Anterior cingulate cortex (tissue), 58 donors: ENCODE measurements around the gene GDA.
A peak's percentile ranks its signal among the peaks of the same experiment; 100 is the strongest.

ENCODE experiments used
- DNase-seq, 58 donors: peaks; one replicate each; lab custom pipeline; 2025; lab: John Stamatoyannopoulos, UW

The GDA gene

GRCh38 chr9:72147676-72148075 lies 1.6 kb upstream of the GDA start:
- DNase-seq: no peak

GRCh38 chr9:72150127-72150526 lies 887 bp downstream of the GDA start:
- DNase-seq: no peak

DNA sequence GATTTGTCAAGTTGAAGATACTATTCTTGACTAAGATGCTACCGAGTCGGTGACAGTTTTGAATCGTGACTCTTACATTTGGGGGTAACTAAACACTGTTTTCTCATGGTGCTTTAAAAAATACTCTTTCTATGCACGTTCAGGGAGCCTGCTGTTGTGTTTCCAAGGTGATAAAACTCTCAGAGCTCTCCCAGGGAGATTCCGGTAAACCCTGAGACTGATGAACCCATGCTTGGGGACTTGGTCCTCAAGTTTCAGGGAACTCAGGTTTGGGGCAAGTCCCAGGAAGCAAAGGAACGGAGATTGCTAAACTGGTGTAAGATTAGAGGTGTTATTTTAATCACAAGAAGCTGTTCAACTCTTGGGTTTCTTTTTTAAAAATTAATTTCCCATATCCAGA lies 1.4 kb downstream of the GDA start:
- no peak for DNase-seq

GRCh38 chr9:72151104-72151503 lies 1.9 kb downstream of the GDA start:
- DNase-seq: no peak

- no peak for DNase-seq
Measured at GRCh38 chr9:72154468-72155285, 5.4 kb downstream of the GDA start.

- DNase-seq: no peak
Measured at GRCh38 chr9:72155301-72155700, 6.1 kb downstream of the GDA start.

DNA sequence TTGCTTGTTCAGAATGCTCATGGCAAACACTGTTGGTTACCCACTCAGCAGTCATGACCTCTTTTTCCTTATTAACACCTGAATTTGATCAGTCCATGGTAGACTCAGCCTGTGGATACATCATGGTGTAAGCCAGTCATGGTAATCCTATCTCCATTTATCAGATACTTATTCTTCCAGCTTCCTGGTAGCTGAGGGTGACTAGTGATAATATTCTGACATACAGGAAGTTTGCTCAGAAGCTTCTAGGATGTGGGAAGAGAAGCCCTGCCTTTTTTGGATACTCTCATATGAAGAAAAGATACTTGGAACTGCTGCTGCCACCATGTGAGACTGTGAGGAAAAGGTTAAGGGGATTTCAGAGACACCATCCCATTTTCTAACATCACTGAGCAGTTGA lies 7.3 kb downstream of the GDA start:
- DNase-seq: no peak

- DNase-seq: no peak
Measured at GRCh38 chr9:72158680-72159079, 9.4 kb downstream of the GDA start.

GRCh38 chr9:72160446-72161123 lies 11.3 kb downstream of the GDA start:
- no peak for DNase-seq

DNA sequence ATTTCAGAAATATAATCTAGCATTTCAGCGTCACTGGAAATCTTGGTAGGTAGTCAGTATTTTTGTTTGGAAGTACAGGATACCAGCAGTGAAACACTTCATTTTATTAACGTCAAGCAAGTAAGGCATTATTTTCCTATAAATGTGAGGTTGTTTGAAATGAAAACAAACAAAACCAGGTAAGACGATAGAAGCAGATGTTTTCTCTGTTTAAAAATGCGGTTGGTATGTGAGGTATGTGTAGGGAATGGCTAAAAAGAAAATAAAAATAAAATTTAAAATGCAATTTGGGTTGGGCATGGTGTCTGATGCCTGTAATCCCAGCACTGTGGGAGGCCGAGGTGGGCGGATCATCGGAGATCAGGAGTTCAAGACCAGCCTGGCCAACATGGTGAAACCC lies 16.1 kb downstream of the GDA start:
- DNase-seq: no peak

- no peak for DNase-seq
Measured at GRCh38 chr9:72165821-72166547, 16.7 kb downstream of the GDA start.

- DNase-seq: peak in 1 of 58 donors; percentile 3
Measured at GRCh38 chr9:72168075-72168474, 18.8 kb downstream of the GDA start.

DNA sequence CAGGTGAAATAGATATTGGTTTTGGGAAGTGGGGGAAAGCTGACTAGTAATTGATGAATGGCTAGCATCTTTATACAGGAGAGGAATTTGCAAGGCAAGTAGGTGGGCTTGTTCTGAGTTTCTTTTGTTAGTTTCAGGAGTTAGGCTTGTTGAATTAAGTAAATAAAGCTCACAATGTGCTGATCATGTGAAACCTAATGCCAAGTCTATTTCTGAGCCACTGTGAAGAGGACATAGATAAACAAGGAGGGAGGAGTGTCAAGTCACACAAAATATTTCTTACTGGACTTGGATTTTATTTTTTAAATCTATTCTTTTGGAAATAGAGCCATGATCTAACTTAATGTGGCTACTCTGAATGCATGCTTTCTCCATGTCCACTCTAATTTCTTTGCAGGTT lies 19.9 kb downstream of the GDA start:
- no peak for DNase-seq

GRCh38 chr9:72173080-72173479 lies 23.8 kb downstream of the GDA start:
- no peak for DNase-seq

DNA sequence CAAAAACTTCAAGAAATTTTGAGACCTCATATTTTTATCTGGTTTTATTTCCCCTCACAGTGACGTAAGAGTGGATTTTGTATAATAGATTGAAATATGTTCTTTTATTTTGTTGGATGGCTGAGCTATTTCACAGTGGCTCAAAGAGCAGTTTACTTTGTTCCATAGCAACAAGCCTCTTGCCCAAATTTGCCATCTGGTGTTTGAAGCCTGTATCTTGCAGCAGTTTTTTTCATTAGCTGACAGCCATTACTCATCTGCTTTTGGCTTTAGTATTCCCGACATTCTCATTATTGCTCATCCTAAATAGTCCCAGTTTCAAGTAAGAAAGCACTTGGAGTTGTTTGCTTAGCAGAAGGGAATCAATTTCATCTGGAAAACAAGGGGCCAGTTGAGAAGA lies 36.3 kb downstream of the GDA start:
- peak in 9 of 58 donors; percentile 2 to 71 (median 23) for DNase-seq

- DNase-seq: no peak
Measured at GRCh38 chr9:72187121-72187695, 38.0 kb downstream of the GDA start.

DNA sequence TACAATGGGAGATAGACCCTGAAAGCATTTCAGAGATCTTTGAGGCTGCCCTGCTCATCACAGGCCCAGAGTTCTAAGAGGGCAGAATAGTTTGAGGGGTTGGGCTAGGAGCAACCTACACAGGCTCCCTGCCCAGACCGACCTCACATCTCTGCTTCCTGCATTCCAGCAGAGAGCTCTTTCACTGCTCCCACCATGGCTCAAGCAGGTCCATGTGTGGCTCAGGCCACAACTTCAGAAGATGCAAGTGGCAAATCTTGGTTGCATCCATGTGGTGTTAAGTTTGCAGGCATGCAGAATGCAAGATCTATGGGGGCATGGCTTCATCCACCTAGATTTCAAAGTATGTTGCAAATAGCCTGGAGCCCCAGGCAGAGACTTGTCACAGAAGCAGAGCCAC lies 39.0 kb downstream of the GDA start:
- DNase-seq: no peak

DNA sequence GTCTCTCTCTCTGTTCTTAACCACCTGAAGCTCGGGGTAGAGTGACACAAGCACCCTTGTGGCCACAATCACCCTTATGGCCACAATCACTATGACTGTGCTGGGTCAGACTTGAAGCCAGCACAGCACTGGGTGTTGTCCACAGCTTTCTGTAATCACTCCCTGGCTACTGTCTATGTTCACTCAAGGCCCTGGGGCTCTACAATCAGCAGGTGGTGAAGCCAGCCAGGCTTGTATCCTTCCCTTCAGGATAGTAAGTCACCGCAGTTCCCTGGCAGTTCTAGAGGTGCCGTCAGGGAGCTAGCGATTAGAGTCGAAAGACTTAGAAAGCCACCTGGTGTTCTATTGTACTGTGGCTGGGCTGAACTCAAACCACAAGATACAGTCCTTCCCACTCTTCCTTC lies 44.2 kb downstream of the GDA start:
- no peak for DNase-seq

GRCh38 chr9:72199238-72199637 lies 50.0 kb downstream of the GDA start:
- no peak for DNase-seq

- no peak for DNase-seq
Measured at GRCh38 chr9:72200452-72200851, 51.2 kb downstream of the GDA start.

GRCh38 chr9:72202009-72202408 lies 52.8 kb downstream of the GDA start:
- no peak for DNase-seq
